NCI-H345 (cell line): ENCODE results near the gene CD52.

ENCODE experiments used
- DNase-seq: peaks from one replicate; lab custom pipeline; 2025; lab: John Stamatoyannopoulos, UW

CD52 gene, protein sequence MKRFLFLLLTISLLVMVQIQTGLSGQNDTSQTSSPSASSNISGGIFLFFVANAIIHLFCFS

DNA sequence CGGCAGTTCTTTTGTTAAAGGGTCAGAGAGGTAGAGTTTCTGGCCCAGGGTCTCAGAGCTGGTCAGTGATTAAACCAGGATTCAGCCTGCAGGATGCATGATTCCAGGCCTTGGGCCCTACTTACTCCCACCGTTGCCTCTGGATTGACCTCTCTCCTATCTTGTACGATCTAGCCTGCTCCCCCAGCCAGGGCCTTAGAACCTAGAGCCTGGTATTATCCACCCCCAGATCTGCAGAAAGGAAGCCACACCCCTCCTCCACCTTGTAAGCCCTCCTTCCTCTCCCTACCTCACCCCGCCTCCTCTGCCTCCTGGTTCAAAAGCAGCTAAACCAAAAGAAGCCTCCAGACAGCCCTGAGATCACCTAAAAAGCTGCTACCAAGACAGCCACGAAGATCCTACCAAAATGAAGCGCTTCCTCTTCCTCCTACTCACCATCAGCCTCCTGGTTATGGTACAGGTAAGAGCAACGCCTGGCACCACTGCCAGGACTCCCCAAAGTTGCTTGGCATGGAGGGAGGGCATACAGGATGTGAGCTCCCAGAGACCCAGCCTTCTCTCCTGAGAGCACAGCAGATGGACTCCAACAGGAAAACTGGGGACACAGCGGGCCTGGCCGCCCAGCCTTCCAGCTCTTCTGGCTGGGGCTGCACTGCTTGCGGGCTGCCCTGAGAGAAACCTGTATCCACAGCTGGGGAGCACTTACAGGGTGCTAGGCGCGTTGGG is at the start of gene CD52:
CD52 (plus strand) TSS at position 347 of the 726 bp plus-strand sequence; CDS start at position 407, 60 bp downstream.
- DNase-seq: no peak

DNA sequence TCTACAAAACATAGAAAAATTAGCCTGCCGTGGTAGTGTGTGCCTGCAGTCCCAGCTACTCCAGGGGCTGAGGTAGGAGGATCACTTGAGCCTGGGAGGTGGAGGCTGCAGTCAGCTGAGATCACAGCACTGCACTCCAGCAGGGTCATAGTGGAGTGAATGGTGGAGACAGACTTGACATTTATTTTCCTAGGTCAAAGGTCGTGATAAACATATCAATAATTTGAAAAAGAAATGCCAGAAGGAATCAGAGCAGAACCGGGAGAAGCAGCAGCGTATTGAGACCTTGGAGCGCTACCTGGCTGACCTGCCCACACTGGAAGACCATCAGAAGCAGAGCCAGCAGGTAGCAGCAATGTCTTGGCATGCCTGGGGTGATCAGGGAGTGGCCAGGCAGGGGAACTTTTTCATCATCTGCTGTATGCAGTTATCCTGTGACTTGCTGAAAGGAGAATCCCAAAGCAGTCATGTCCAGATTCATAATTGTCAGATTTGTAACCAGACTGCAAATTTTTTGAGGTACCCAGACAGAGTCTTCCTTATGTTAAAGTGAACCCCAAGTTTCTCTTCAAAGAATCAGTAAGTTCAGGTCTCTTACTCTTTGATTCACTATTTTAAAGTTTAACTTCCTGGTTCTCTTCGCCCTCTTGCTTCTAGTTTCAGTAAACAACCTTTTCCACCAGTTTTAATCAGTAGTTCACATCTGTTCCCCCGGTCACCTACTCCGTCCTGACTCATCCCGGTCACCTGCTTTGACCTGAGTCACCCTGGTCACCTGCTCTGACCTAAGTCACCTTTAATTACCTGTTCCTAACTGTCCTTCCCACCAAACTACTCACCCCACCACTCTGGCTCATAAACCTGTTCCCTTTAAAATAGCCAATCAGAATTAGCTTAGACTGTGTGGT is 49.2 kb upstream of the CD52 start:
- no peak for DNase-seq

DNA sequence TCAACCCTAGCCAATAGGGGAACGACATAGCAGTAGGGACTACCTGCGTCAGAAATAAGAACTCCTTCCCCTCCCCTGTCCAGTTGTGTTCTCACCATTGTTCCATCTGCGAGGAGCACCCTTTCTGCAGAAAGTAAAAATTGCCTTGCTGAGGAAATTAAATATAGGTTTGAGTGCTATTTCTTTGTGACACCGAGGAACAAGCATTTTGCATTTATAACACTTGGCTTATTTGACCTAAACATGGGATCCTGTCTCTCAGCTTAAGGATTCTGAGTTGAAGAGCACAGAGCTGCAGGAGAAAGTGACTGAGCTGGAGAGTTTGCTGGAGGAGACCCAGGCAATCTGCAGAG is 48.6 kb upstream of the CD52 start:
- no peak for DNase-seq

DNA sequence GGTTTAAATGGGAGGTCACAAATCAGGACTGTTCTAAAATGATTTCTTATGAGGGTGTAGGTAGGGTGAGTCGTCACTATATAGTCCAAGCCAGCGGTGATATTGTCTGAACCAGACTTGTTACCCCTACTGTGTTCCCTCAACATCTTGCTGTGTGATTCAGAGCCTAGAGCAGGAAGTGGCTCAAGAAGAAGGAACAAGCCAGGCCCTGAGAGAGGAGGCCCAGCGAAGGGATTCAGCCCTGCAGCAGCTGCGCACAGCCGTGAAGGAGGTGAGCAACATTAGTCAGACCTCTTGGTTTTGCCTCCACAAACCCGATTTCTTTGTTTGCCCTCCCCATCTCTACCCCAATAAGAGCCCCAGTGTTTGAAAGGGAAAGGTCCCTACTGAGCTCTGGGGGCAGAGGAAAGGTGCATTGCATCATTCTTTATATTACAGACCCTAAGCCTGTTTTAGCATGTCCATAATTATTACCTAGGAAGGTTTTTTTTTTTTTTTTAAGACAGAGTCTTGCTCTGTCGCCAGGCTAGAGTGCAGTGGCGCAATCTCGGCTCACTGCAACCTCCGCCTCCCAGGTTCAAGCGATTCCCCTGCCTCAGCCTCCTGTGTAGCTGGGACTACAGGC is 42.8 kb upstream of the CD52 start:
- no peak for DNase-seq

DNA sequence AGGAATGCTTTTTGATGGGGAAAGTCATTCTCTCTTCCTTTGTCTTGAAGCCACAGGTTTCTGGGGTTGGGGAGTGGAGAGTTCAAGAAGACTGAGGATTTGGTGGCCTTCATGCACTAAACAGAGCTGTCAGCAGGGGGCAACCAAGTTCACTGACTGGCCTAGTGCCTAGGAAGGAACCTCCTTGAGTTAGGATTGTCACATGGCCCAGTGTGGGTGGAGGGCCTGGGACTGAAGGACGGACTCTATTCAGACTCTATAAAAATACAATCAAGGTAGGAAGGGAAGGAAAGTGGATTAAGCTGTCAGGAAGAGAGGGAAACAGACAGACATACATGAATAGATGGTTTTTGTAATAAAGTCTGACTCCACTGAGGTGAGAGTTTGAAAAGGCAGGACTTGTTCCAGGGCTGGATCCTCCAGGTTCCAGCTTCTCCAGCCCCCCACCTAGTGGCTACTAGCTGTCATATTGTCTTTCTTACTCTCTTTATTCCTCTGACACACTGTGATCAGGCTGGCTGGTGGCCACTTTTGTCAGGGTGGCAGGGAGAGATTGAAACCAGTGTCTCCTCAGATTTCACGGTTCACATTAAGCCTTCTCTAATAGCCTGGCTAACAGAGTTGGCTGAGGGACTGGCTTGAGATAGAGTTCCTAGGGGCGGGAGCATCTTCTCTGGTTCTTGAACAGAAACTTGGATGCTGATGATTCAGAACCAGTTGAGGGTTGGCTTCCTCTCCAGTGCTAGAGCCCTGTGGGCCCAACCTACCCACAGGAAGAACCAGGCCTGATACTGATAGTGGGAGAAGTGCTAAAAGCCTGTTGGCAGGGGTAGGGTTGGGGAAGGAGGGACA is 42.0 kb upstream of the CD52 start:
- peak; percentile 41 for DNase-seq

DNA sequence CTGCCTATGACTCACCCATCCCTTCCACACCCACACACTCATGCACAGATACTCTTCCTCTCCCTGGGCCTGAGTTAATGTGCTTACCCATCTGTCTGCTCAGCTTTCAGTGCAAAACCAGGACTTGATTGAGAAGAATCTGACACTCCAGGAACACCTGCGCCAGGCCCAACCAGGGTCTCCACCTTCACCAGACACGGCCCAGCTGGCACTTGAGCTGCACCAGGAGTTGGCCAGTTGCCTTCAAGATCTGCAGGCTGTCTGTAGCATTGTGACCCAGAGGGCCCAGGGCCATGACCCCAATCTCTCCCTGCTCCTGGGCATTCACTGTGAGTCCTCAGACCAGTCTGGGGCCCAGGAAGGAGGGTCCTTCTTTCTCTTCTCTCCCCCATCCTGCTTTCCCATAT is 41.3 kb upstream of the CD52 start:
- DNase-seq: no peak

DNA sequence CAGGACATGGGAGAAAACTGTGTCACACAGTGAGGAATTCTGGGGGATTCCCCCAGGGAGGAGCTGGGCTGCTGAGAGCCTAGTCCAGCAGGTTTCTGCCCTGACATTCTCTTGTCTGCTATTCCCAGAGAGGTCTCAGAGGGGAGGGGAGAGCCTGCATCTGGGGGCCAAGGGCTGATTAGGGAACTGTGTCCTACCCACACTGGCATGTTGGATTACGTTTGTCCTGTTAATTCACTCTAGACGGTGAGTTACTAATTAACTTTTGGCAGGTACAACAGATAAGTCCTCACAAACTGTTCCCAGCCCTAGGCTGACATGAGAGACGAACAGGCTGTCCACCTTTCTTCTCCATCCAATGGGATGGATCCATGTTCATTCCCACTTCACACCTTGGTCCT is 40.5 kb upstream of the CD52 start:
- no peak for DNase-seq

DNA sequence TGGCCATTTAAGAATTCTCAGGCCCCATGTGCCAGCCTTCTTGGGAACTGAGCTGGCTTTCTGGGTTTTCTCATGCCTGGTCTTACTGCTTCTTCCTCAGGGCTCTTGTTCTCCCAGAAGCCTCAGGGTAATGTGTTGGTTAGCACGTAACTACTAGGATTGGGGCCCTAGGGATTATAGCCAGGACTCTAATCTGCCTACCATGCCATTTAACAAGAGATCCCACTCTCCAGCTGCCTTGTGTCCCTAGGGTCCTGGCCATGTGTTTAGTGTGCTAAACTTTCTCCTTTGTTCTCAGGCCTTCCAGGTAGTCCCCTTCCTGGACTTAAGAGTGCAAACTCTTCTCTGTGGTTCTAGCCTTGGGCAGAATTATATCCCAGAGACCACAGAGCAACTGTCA is 40.0 kb upstream of the CD52 start:
- DNase-seq: no peak

DNA sequence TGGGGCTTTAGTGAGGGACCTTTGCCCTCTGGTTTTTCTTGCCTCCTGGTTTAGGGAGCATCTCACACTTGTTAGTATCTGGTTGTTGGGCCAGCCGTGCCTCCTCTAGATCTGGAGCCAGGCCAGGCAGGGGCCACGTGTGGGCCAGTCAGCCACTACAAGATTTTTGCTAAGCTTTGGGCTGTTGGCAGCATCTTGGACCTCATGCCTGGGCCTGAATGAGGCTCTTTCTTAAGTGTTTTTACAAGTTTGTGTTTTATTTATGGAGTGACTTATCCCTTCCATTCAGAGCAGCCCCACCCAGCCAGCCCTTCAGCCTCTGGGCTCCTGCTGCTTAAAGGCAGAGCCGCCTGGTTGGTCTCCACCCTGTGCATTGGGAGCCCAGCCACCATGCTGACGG is 39.5 kb upstream of the CD52 start:
- no peak for DNase-seq

DNA sequence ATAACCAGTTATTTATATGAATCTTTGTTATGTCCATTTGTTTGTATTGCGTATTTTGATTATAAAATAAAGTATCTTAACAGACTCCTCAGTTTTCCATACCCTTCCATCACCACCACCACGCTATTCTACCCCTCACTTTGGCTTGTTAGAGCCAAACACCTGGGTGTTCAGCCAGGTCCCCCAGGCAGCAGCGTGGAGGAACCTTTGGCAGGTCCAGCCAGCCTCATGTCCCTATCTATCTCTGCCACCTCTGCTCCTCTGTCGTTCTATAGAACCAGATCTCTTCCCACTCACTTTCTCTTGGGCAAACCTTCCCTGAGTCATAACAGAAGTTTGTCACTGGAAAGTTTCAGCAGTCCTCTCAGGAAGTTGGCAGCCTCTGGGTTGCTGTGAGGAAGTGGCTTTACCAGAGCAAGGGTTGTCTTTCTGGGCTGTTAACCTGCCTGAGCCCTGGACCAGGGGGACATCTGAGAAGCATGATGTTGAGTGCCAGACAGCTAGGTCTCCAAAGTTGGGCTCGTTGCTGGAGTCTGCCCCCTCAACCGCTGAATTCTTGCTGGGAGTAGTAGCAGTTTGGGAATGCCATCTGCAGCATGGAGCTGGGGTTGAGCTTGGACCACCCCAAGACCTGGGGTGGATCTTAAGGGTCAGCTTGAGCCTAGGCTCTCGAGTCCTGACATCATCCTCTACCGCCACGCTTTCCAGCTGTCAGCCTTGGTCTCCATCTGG is 38.9 kb upstream of the CD52 start:
- no peak for DNase-seq

DNA sequence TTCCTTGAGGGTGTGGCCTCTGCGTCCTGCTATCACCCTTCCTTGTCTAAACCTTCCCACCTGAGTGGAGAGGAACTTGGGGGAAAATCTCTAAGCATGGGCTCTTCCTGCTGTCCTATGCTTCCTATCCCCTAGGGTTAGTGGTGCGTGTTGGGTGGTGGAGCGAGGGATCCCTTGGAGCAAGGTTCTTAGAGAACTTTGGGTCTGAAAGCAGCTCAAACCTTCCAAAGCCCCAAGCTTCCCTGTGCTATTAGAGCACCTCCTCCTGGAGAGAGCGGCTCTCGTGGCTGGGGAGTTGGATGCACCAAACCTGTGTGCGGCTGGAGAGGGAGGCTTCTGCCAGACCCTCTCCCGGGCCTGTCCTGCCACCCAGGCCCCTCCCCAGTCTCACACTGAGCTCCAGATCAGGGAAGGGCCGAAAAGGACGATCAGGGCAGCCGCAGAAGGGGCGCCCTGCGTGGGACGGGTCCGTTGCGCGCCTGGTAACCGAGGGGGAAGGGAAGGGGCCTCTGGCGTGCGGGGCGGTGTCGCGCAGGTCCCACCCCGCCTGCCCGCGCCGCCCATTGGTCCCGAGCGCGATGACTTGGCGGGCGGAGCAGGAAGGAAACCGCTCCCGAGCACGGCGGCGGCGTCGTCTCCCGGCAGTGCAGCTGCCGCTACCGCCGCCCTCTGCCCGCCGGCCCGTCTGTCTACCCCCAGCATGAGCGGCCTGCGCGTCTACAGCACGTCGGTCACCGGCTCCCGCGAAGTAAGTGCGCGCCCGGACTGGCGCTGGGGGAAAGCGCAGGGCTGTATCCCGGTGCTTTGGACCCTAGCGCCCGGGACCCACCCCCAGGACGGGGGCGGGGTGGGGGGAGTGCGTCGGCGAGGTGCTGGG is 38.1 kb upstream of the CD52 start, which contains the start of gene SH3BGRL3:
SH3BGRL3 (plus strand) TSS at position 631 of the 877 bp plus-strand sequence; CDS start at position 701, 70 bp downstream.
- DNase-seq: peak; percentile 82

DNA sequence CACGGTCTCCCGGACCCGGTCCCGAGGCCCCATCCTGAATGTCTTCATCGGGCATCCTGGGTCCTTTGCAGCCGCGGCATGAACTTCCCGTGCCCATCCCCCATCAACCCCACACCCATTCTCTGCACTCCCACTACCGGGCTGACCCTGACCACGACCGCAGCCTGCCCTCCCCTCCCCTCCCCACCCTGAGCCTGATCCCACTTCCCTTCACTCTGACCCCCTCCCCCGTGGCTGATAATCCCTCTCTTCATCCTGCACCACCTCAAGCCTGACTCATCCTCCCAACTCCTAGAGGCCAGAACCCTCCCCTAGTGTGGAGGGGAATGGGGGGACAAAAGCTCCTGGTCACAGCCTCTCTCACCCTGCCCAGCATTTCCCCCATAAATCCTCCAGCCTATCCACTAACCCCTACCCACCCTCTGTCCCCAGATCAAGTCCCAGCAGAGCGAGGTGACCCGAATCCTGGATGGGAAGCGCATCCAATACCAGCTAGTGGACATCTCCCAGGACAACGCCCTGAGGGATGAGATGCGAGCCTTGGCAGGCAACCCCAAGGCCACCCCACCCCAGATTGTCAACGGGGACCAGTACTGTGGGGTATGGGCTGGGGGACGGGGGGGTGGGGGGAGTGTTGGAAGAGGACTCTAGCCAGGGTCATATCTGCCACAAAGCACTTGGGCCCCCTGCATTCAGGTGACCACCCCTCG is 37.3 kb upstream of the CD52 start:
- DNase-seq: no peak

DNA sequence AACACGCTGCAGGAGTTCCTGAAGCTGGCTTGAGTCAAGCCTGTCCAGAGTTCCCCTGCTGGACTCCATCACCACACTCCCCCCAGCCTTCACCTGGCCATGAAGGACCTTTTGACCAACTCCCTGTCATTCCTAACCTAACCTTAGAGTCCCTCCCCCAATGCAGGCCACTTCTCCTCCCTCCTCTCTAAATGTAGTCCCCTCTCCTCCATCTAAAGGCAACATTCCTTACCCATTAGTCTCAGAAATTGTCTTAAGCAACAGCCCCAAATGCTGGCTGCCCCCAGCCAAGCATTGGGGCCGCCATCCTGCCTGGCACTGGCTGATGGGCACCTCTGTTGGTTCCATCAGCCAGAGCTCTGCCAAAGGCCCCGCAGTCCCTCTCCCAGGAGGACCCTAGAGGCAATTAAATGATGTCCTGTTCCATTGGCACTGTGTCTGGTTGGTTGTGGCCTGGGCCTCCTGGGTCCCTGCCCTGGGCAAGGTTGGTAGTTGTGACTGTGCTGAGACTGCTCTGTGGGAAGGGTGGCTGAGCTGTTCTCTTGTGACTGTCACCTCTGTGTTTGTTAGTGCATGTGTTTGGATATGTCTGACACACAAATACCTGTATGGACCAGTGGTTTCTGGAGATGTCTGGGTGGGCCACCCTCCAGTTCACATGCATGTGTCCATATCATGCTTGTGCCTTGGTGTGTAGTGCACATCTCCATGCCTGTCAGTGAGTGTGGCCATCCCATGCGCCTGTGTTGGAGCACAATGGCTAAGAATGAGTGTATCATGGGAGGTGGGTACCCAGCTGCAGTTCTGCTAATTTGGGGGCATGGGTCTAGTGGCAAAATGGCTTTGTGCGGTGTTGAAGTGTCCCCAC is 36.4 kb upstream of the CD52 start:
- no peak for DNase-seq

DNA sequence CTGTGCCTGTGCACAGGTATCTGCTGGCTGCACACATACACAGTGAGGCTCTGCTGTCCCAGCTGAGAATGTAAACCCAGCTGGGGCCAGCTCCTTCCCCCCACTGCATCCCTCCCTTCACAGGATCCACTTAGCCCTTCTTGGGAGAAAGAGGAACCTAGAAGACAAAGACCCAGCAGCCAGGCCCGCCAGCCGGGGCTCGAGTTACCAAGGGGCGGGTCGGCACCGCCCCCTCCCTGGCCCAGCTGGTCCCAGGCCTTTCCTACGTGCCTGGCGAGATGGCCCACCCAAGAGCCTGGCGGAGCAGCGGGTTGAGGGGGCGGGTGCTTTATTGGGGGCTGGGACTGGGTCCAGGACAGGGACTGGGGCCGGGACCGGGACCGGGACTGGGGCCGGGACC is 35.8 kb upstream of the CD52 start:
- no peak for DNase-seq

DNA sequence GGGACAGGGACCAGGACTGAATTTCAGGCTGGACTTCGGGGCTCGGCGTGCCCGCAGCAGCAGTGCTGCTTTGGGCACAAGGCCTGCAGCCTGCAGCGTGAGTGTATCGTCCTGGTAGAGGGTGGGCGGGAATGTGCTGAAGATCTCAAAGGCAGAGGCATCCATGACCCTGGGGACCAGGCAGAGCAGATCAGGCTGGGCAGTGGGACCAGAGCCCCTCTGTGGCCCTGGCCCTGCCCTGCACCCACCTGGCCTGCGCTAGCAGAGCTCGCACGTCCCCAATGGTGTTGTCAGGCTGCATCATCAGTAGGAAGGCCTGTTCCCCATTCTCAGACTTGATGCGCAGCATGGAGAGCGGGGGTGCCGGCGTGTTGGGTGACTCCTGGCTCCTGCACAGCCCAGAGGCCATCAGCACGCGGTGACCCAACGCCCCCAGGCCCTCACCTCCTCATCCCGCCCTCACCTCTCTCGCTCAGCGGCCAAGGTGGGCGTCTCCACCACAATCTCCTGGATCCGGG is 35.3 kb upstream of the CD52 start:
- no peak for DNase-seq

DNA sequence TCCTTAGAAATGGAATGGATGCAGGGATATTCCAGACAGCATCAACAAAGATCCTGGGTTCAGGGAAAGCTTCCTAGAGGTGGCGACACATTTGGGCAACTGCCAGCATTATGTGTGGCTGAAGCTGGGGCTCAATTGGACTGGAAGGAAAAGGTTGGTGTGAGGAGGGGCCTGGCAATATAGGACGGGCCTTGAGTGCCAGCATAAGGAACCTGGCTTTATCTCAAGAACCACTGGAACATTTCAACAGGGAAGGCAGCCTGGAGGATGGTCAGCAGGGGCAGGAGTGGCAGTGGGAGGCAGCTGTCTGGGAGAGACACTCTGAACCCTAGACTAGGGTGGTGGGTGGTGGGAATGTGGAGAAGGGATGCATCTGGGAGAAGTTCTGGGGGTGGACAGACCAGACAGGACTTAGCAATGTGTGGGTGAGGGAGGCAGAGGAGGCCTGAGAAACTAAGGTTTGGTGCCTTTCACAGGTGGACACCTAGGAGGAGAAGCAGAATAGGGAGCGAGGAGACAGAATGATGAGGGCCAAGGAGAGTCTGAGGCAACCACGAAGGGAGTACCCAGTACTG is 34.4 kb upstream of the CD52 start:
- no peak for DNase-seq

DNA sequence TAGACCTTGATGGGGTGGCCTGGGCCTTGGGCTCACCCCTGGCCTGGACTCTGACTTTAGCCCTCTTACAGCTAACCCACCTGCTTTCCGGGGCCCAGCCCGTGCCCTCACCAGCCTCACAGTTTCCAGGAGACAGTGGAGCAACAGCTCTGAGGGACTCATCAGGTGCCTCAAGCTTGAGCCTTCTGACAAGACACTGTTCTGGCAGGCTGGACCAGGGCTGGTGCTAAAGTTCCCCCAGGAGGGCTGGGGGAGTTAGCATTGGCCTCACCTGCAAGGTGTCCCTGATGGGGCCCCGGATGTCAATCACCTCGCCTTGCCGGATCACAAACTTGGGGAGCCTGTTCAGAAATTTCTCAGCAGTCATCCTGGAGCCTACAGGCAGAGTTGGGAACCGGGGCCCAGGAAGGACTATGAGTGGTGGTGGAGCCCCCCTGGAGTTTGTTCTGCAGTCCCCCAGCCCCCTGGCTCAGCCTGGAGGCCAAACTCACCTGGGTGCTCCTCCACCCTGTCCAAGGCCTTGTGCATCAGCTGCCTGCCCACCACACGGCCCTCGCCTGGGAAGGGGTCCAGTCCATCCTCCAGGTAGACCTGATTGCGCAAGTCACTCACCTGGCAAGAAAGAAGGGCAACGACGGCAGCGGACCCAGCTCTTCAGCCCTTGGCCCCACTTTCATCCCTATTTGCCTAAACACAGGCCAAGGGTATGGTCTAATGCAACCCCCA is 33.7 kb upstream of the CD52 start:
- DNase-seq: no peak
